Neural cell (in vitro differentiated cells): ENCODE results near the gene METTL1.

ENCODE experiments used
- CTCF ChIP-seq: fragments of 450-650 bp; IDR thresholded peaks from 2 replicates; pipeline ENCODE4 v1.5.1; 2014; ENCODE audit warnings: antibody characterized with exemption, mild to moderate bottlenecking, moderate library complexity; ENCODE audit not compliant: poor library complexity, severe bottlenecking
- EP300 ChIP-seq: fragments of 450-650 bp; conservative IDR thresholded peaks from 2 replicates; pipeline ENCODE4 v1.6.1; 2014; ENCODE audit warnings: antibody characterized with exemption, mild to moderate bottlenecking, moderate library complexity; ENCODE audit not compliant: poor library complexity, severe bottlenecking
- EZH2 ChIP-seq: fragments of 200-600, 300-800 bp; shearing (Covaris generic), sonication (generic); IDR thresholded peaks from 2 replicates; pipeline ENCODE4 v1.6.1; 2014; ENCODE audit warnings: antibody characterized with exemption, low read length, borderline replicate concordance, mild to moderate bottlenecking; ENCODE audit not compliant: insufficient read depth, poor library complexity, severe bottlenecking
- MXI1 ChIP-seq: fragments of 450-650 bp; conservative IDR thresholded peaks from 2 replicates; pipeline ENCODE4 v1.6.1; 2014; ENCODE audit warnings: antibody characterized with exemption, mild to moderate bottlenecking; ENCODE audit not compliant: poor library complexity, severe bottlenecking
- POLR2AphosphoS5 ChIP-seq: IDR thresholded peaks from 2 replicates; pipeline ENCODE4 v1.6.1; 2012
- RAD21 ChIP-seq: fragments of 450-650 bp; conservative IDR thresholded peaks from 2 replicates; pipeline ENCODE4 v1.6.1; 2014; ENCODE audit warnings: antibody characterized with exemption, mild to moderate bottlenecking, moderate library complexity
- SMC3 ChIP-seq: fragments of 450-650 bp; conservative IDR thresholded peaks from 2 replicates; pipeline ENCODE4 v1.6.1; 2014; ENCODE audit warnings: antibody characterized with exemption, mild to moderate bottlenecking, moderate library complexity; ENCODE audit not compliant: poor library complexity
- TAF1 ChIP-seq: IDR thresholded peaks from 2 replicates; pipeline ENCODE4 v1.6.1; 2012; ENCODE audit warnings: low read depth

GRCh38 chr12:57735198-57735855 lies 36.6 kb downstream of the METTL1 start:
- TF ChIP-seq CTCF (no peak), POLR2AphosphoS5 (no peak), EP300 (no peak), EZH2 (no peak), RAD21 (no peak), SMC3 (no peak), MXI1 (no peak), TAF1 (no peak)
